Kidney (tissue), 14 donors: ENCODE data around the gene VGLL4. TPM values are rescaled to one million over a fixed set of nuclear protein-coding genes. Genes with fewer than 3 reads are reported as not detected.

Experiments
- DNase-seq, 5 donors: peaks; one replicate each; pipeline ENCODE4 v3.0.0-alpha.2; 2013 to 2020
- FAIRE-seq: peaks from 2 replicates; lab custom pipeline; 2012; peaks lifted over from hg19 to GRCh38; lab: Jason Lieb, UNC
- H3K27ac ChIP-seq, 2 donors: one replicate each; pipeline ENCODE4 v1.7.0; 2013; ENCODE audit warnings: low read depth in 2 of 2, low read length in 2 of 2, inconsistent platforms in 1 of 2
- H3K27me3 ChIP-seq: one replicate; pipeline ENCODE4 v1.7.1; 2013; ENCODE audit warnings: low read length, inconsistent platforms; ENCODE audit not compliant: control insufficient read depth, insufficient read depth
- H3K36me3 ChIP-seq, 3 donors: one replicate each; pipeline versions ENCODE4 v1.7.0 to v1.7.1; 2013; ENCODE audit warnings: low read length in 3 of 3, control low read depth in 1 of 3, inconsistent platforms in 1 of 3; ENCODE audit not compliant: insufficient read depth in 3 of 3, control insufficient read depth in 2 of 3
- H3K4me1 ChIP-seq, 3 donors: one replicate each; pipeline versions ENCODE4 v1.7.0 to v1.7.1; 2013; ENCODE audit warnings: low read length in 3 of 3, inconsistent platforms in 1 of 3, low read depth in 1 of 3; ENCODE audit not compliant: control insufficient read depth in 2 of 3, insufficient read depth in 2 of 3
- H3K4me3 ChIP-seq, 3 donors: one replicate each; pipeline versions ENCODE4 v1.7.0 to v1.8.1; 2013; ENCODE audit warnings: low read length in 3 of 3, control low read depth in 1 of 3, inconsistent platforms in 1 of 3
- H3K9ac ChIP-seq, 3 donors: one replicate each; pipeline versions ENCODE4 v1.7.0 to v1.7.1; 2013; ENCODE audit warnings: low read length in 3 of 3, control low read depth in 1 of 3, inconsistent platforms in 1 of 3
- H3K9me3 ChIP-seq, 3 donors: one replicate each; pipeline versions ENCODE4 v1.7.0 to v1.7.1; 2013; ENCODE audit warnings: low read length in 3 of 3, control low read depth in 1 of 3, inconsistent platforms in 1 of 3; ENCODE audit not compliant: control insufficient read depth in 2 of 3, insufficient read depth in 1 of 3
- intact Hi-C: fragments of 100-400 bp; cut with DNase I; formaldehyde crosslinking; loops from one replicate; pipeline ENCODE4 v1.11.1; 2022
- polyA plus RNA-seq: library from polyadenylated mRNA; stranded (reverse); fragments of 350-450 nt; fragmentation: Illumina TruSeq; extraction: RNeasy Lipid Tissue Mini Kit (QIAGEN cat#74804); gene quantifications from one replicate; pipeline ENCODE4 v1.2.3, GENCODE V29; 2014; ENCODE audit warnings: low read depth, low replicate concordance; ENCODE audit not compliant: insufficient read depth
- total RNA-seq: library from RNA; stranded (reverse); fragmentation: NEBNext Ultra II Directional; extraction: Animal tissue kit (Norgen Biotek cat#: 25700); gene quantifications from one replicate; pipeline ENCODE4 v1.2.1, GENCODE V29; 2021
- TF ChIP-seq, protein P1 (sequence below): IDR thresholded peaks from 3 replicates; pipeline ENCODE4 v1.5.1; 2012; ENCODE audit warnings: mild to moderate bottlenecking, moderate library complexity, borderline replicate concordance; ENCODE audit not compliant: insufficient read depth; ENCODE audit errors: extremely low read depth
- donor health status: control.
- donor health status: control.
- donor health status: control.
- donor health status: control.
- donor health status: control.
- donor health status: DM: yes; HTN: yes; CAD: no.
- donor health status: Normal renal cell carcinoma (clear cell type).

The VGLL4 gene
- total and polyA plus RNA-seq, 2 donors from 2014 or later, result 41.4 to 78.5 TPM

DNA sequence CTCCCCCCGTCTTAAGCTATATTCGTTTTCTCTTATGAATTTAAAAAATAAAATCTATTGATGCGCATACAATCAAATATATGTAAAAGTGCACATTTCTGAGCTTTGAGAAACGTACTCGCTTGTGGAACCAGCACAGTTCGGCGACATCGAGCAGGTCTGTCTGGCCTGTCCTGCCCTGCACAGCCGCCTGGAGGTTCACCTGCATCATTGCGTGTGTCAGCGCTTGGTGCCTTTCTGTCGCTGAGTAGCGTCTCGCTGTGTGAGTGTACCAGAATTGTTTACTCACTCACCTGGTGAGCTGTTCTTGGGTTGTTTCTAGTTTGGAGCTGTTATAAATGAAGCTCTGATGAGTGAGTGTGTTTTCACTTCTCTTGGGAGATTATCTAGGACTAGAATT lies 104.0 kb downstream of the VGLL4 start:
- no peak for DNase-seq
- H3K9ac ChIP-seq, result no peak overlapping the region
- no peaks in the 10 kb centered on the region for H3K9me3 ChIP-seq
- H3K4me3 ChIP-seq, result no peak overlapping the region
- TF ChIP-seq, protein P1, sequence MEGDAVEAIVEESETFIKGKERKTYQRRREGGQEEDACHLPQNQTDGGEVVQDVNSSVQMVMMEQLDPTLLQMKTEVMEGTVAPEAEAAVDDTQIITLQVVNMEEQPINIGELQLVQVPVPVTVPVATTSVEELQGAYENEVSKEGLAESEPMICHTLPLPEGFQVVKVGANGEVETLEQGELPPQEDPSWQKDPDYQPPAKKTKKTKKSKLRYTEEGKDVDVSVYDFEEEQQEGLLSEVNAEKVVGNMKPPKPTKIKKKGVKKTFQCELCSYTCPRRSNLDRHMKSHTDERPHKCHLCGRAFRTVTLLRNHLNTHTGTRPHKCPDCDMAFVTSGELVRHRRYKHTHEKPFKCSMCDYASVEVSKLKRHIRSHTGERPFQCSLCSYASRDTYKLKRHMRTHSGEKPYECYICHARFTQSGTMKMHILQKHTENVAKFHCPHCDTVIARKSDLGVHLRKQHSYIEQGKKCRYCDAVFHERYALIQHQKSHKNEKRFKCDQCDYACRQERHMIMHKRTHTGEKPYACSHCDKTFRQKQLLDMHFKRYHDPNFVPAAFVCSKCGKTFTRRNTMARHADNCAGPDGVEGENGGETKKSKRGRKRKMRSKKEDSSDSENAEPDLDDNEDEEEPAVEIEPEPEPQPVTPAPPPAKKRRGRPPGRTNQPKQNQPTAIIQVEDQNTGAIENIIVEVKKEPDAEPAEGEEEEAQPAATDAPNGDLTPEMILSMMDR, result no peak
- intact Hi-C loops, result no loop called here
- FAIRE-seq, result no peak
- H3K4me1 ChIP-seq, result peaks cover 0 to 3% (median 0%) of the 10 kb centered on the region in 3 donors
- H3K36me3 ChIP-seq, result no peaks in the 10 kb centered on the region
- H3K27ac ChIP-seq, result no peak overlapping the region
- H3K27me3 ChIP-seq, result no peaks in the 10 kb centered on the region

DNA sequence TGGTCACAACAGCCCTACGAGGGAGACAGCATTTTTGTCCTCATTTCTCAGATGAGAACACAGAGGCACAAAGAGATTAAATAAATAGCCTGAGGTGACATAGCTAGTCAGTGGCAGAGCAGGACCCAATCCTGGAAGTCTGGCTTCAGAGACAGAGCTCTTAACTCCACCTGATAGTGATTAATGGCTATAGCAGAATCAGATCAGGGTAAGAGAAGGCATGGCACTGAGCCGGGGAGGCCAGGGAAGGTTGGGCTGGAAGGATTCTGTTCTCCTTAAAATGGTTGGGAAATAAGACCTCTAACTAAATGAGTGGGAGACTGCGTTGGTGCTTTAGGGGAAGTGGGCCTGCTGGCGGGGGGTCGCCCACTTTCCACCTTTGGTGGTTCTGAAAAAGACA lies 104.5 kb downstream of the VGLL4 start:
- FAIRE-seq, result no peak
- H3K4me3 ChIP-seq, result no peak overlapping the region
- no peaks in the 10 kb centered on the region for H3K27me3 ChIP-seq
- no peak for DNase-seq
- peaks cover 0 to 5% (median 0%) of the 10 kb centered on the region in 3 donors for H3K4me1 ChIP-seq
- no peaks in the 10 kb centered on the region for H3K9me3 ChIP-seq
- TF ChIP-seq, protein P1, result no peak
- H3K27ac ChIP-seq, result no peak overlapping the region
- intact Hi-C loops, result no loop called here
- no peak overlapping the region for H3K9ac ChIP-seq
- H3K36me3 ChIP-seq, result no peaks in the 10 kb centered on the region

DNA sequence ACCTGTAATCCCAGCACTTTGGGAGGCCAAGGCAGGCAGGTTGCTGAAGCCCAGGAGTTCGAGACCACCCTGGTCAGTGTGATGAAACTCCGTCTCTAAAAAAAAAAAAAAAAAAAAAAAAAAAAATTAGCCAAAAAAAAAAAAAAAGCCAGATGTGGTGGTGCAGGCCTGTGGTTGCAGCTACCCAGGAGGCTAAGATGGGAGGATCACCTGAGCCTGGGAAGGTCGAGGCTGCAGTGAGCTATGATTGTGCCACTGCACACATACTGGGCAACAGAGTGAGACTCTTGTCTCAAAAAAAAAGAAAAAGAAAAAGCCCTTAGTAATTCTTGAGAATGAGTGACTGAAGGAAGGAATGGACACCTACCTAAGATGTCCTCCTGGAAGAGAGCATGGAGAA lies 105.1 kb downstream of the VGLL4 start:
- intact Hi-C loops, result no loop called here
- H3K36me3 ChIP-seq, result no peaks in the 10 kb centered on the region
- no peaks in the 10 kb centered on the region for H3K27me3 ChIP-seq
- FAIRE-seq, result no peak
- H3K4me1 ChIP-seq, result peaks cover 0 to 5% (median 0%) of the 10 kb centered on the region in 3 donors
- H3K9me3 ChIP-seq, result no peaks in the 10 kb centered on the region
- TF ChIP-seq, protein P1, result no peak
- no peak overlapping the region for H3K27ac ChIP-seq
- no peak overlapping the region for H3K9ac ChIP-seq
- no peak overlapping the region for H3K4me3 ChIP-seq
- no peak for DNase-seq

DNA sequence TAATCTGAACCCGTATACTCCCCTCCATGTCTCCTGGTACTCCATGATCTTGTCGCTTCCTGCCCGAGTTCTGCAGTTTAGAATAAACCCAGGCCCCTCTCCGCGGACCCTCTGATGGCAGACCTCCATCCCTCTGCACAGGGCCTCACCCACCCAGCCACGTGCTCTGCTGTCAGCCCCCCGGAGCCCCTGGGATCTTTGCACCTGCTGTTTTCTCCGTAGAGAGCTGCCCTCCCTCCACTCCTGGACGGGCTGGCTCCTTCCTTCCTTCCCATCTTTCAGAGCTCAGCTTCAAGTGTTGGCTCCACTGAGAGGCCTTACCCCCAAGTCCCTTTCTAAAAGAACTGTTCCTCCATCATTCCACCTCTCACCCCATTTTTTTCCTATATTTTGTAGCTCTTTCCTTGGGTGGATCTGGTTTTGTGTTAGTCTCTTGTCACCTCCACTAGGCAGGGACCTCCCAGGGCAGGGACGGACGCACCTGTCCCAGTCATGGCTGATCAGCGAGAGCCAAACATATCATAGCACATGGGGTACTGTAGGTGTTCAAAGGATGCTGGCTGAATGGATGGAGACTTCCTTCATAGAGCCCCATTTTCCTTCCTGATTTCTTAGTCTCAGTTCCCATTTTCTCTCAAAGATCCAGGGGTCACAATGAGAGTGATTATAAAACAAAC lies 106.6 kb downstream of the VGLL4 start:
- Histone ChIP-seq H3K4me1 (peaks cover 0 to 9% (median 0%) of the 10 kb centered on the region in 3 donors), H3K27ac (no peak overlapping the region), H3K9ac (no peak overlapping the region), H3K9me3 (no peaks in the 10 kb centered on the region), H3K27me3 (no peaks in the 10 kb centered on the region), H3K36me3 (no peaks in the 10 kb centered on the region), H3K4me3 (no peak overlapping the region)
- FAIRE-seq, result no peak
- intact Hi-C loops, result no loop called here
- no peak for DNase-seq
- TF ChIP-seq, protein P1, result no peak
